ENCODE measurements around the gene MRPL18.
"Not testable (repeated sequence)": the region's sequence is repeated elsewhere in the genome, so short reads cannot be mapped to it uniquely, and the experiment has no call there.

Gene MRPL18

GRCh38 chr6:159790149-159790955 is at the start of gene MRPL18:
TSS of gene MRPL18 (plus strand) at chr6:159790467. CDS start at chr6:159790588, 121 bp downstream.
- intact Hi-C loops (cut with DNase I) = no loop called here
- peak; percentile 92 to 99 (median 96) for DNase-seq

GRCh38 chr6:159742165-159742564 is 48.1 kb upstream of the MRPL18 start:
- intact Hi-C loops (cut with DNase I) = no loop called here
- DNase-seq = no peak

- no peak for DNase-seq
- intact Hi-C loops (cut with DNase I) = no loop called here
Measured at GRCh38 chr6:159745081-159745480, 45.2 kb upstream of the MRPL18 start.

GRCh38 chr6:159746759-159747158 is 43.5 kb upstream of the MRPL18 start:
- intact Hi-C loops (cut with DNase I) = no loop called here
- DNase-seq = no peak

- DNase-seq; intact Hi-C loops (cut with DNase I): not testable (repeated sequence)
Measured at GRCh38 chr6:159748127-159748526, 42.1 kb upstream of the MRPL18 start.

- no peak for DNase-seq
- intact Hi-C loops (cut with DNase I) = no loop called here
Measured at GRCh38 chr6:159751448-159751847, 38.8 kb upstream of the MRPL18 start.

GRCh38 chr6:159753081-159753872 is 37.0 kb upstream of the MRPL18 start:
- intact Hi-C loops (cut with DNase I) = no loop called here
- no peak for DNase-seq

- DNase-seq = no peak
- intact Hi-C loops (cut with DNase I) = no loop called here
Measured at GRCh38 chr6:159754401-159754800, 35.9 kb upstream of the MRPL18 start.

- intact Hi-C loops (cut with DNase I) = no loop called here
- peak in 20 of 42 donors; percentile 9 to 71 (median 26) for DNase-seq
Measured at GRCh38 chr6:159754959-159755914, 35.0 kb upstream of the MRPL18 start.

GRCh38 chr6:159756508-159756907 is 33.8 kb upstream of the MRPL18 start:
- intact Hi-C loops (cut with DNase I) = no loop called here
- no peak for DNase-seq

GRCh38 chr6:159758031-159759001 is 32.0 kb upstream of the MRPL18 start:
- no peak for DNase-seq
- intact Hi-C loops (cut with DNase I) = no loop called here

- intact Hi-C loops (cut with DNase I) = no loop called here
- DNase-seq = no peak
Measured at GRCh38 chr6:159759645-159760044, 30.6 kb upstream of the MRPL18 start.

GRCh38 chr6:159760602-159761057 is 29.6 kb upstream of the MRPL18 start:
- DNase-seq = no peak

GRCh38 chr6:159761129-159761872 is 29.0 kb upstream of the MRPL18 start:
- intact Hi-C loops (cut with DNase I) = no loop called here
- DNase-seq = peak in 32 of 42 donors; percentile 2 to 59 (median 28)

More at GRCh38 chr6:159760602-159761057, 29.6 kb upstream of the MRPL18 start:
- intact Hi-C loops (cut with DNase I) = no loop called here

- intact Hi-C loops (cut with DNase I) = loop anchor here (1.0 to 2.0 kb wide), 3 partner anchors 27 to 69 kb away; partner anchors contain the start of genes SOD2, TCP1 and WTAP
- peak; percentile 96 to 100 (median 99) for DNase-seq
Measured at GRCh38 chr6:159761873-159762680, 28.2 kb upstream of the MRPL18 start, which contains the start of gene ACAT2. TSS of gene ACAT2 (plus strand) at chr6:159762045. CDS start at chr6:159762088, 43 bp downstream.

Data from head of caudate nucleus (tissue), 42 donors.